C4-2B (cell line): ENCODE results near the gene STYXL2.

Source experiments
- ZFX ChIP-seq: fragments of 450-650 bp; IDR thresholded peaks from 2 replicates; pipeline ENCODE4 v1.6.1; 2017
- TF ChIP-seq, protein P1 (sequence below): fragments of 450-650 bp; conservative IDR thresholded peaks from 2 replicates; pipeline ENCODE4 v1.5.1; 2017; ENCODE audit warnings: mild to moderate bottlenecking

DNA sequence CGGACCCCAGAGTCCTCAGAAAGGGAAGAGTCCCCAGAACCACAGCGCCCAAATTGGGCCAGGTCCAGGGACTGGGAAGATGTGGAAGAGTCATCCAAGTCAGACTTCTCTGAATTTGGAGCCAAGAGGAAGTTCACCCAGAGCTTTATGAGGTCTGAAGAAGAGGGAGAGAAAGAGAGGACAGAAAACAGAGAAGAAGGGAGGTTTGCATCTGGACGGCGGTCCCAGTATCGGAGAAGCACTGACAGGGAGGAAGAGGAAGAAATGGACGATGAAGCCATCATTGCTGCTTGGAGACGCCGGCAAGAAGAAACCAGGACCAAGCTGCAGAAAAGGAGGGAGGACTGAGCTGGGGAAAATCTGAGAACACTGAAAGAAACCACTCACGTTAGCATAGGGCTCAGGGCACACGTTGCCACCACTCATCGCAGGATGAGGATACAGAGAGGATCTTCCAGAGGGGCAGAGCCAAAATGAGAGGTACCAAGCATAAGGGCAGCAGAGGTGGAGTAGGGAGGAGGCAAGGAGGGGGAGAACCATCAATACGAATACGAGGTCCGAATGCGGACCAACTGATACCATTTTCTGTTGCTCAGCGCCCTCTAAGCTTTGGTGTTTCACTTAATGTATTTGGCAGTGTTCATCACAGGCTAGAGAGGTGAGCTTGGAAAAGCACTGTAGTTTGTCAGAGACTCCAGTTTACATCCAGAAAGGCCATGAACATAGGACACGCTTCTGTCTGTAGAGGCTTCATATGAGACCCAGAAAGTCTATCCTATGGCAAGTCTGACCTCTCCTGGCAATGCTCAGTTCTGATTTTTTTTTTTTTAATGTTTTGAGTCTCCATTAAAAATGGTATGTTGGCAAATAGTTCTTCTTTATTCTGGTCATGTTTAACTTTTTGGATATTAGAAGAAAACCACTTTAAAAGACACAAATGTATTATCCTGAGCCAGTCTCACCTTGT lies 34.7 kb downstream of the STYXL2 start:
- TF ChIP-seq, protein P1, sequence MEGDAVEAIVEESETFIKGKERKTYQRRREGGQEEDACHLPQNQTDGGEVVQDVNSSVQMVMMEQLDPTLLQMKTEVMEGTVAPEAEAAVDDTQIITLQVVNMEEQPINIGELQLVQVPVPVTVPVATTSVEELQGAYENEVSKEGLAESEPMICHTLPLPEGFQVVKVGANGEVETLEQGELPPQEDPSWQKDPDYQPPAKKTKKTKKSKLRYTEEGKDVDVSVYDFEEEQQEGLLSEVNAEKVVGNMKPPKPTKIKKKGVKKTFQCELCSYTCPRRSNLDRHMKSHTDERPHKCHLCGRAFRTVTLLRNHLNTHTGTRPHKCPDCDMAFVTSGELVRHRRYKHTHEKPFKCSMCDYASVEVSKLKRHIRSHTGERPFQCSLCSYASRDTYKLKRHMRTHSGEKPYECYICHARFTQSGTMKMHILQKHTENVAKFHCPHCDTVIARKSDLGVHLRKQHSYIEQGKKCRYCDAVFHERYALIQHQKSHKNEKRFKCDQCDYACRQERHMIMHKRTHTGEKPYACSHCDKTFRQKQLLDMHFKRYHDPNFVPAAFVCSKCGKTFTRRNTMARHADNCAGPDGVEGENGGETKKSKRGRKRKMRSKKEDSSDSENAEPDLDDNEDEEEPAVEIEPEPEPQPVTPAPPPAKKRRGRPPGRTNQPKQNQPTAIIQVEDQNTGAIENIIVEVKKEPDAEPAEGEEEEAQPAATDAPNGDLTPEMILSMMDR, result peak; percentile 16
- TF ChIP-seq ZFX, result no peak
